ENCODE measurements around the gene EDIL3. TPM values are rescaled to one million over a fixed set of nuclear protein-coding genes. Genes with fewer than 3 reads are reported as not detected.

Gene EDIL3
- total and polyA plus RNA-seq, 9 of the 15 experiments (the other 6 are each of a cell fraction or from before 2014, with no cell fraction given) = 0.09 TPM; not detected in 8

Small RNA genes within 50 kb of the gene (small RNA-seq; reads per million reads assigned to genes)
- gene RNU6-448P = not detected

All from K562 (cell line).